Measurements from ENCODE around the gene TRMT2A.
"Not testable (repeated sequence)": the region's sequence is repeated elsewhere in the genome, so short reads cannot be mapped to it uniquely, and the experiment has no call there.

TRMT2A gene

GRCh38 chr22:20079745-20080444 is 37.1 kb downstream of the TRMT2A start, which contains the start of gene DGCR8:
DGCR8 (plus strand) TSS chr22:20080241; CDS start chr22:20085964, 5,723 bp downstream.
- no peaks in the 10 kb centered on the region for H3K27me3 ChIP-seq (ENCODE audit: control insufficient read depth in 5 of 5, insufficient read depth in 4 of 5, low read length in 5 of 5)
- H3K4me1 ChIP-seq (ENCODE audit: control insufficient read depth in 5 of 5, insufficient read depth in 5 of 5, low read length in 5 of 5): peaks cover 13 to 51% (median 38%) of the 10 kb centered on the region in 5 donors
- H3K9ac ChIP-seq (ENCODE audit: low read length in 5 of 5): peak within 1 kb of the TSS in 4 of 5 donors; percentile 83 to 97 (median 86)
- H3K36me3 ChIP-seq (ENCODE audit: control insufficient read depth in 5 of 5, insufficient read depth in 5 of 5, low read length in 5 of 5): no peaks in the 10 kb centered on the region
- no peaks in the 10 kb centered on the region for H3K9me3 ChIP-seq (ENCODE audit: control insufficient read depth in 5 of 5, low read length in 5 of 5)
- H3K4me3 ChIP-seq (ENCODE audit: low read depth in 1 of 5, low read length in 5 of 5): peak within 1 kb of the TSS; percentile 71 to 89 (median 80)
- H3K27ac ChIP-seq (ENCODE audit: low read depth, low read length): peak within 1 kb of the TSS; percentile 70

DNA sequence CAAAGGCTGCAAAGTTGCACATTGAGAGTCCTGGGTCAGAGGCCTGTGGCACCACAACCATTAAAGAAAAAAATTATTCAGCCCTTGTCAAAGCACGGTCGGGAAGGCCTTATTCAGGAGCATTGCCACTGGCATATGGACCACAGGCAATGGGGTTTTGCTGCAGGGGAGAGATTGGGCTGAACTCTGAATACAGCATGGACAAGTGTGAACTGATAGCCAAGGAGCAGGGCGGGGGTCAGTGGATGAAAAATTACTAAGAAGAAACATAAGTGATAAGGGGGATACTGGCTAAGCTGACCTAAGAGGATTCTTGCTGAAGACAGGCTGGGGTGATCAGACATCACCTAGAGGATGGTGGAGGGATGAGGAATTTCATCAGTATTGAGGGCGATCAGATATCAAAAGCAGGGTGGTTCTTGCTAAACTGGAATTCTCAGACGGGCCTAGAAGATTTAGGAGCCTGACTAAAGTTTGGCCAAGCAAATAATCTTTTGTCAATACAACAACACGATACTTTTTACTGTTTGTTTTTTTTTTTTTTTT is 40.3 kb downstream of the TRMT2A start:
- no peaks in the 10 kb centered on the region for H3K36me3 ChIP-seq (ENCODE audit: control insufficient read depth in 5 of 5, insufficient read depth in 5 of 5, low read length in 5 of 5)
- H3K4me1 ChIP-seq (ENCODE audit: control insufficient read depth in 5 of 5, insufficient read depth in 5 of 5, low read length in 5 of 5): peaks cover 7 to 20% (median 13%) of the 10 kb centered on the region in 5 donors
- no peak overlapping the region for H3K27ac ChIP-seq (ENCODE audit: low read depth, low read length)
- no peak overlapping the region for H3K9ac ChIP-seq (ENCODE audit: low read length in 5 of 5)
- H3K9me3 ChIP-seq (ENCODE audit: control insufficient read depth in 5 of 5, low read length in 5 of 5): no peaks in the 10 kb centered on the region
- H3K4me3 ChIP-seq (ENCODE audit: low read depth in 1 of 5, low read length in 5 of 5): no peak overlapping the region
- no peaks in the 10 kb centered on the region for H3K27me3 ChIP-seq (ENCODE audit: control insufficient read depth in 5 of 5, insufficient read depth in 4 of 5, low read length in 5 of 5)

DNA sequence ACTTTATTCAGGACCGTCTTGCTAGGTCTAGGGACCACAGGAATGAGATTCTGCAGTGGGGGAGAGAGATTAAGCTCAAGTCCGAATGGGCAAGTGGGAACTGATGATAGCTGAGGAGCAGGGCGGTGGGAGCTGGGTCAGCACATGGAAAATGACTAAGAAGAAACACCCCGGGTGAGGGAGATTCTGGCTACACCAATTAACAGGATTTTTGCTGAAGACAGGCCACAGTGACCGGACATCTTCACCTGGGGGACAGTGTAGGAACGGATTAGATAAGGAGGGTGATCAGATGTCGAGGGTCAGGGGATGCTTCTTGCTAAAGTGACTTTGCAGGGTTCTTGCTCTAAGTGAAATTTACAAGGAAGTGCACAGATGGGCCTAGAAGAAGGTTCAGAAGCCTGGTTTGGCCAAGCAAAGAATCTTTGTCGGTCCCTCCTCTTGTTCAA is 45.5 kb downstream of the TRMT2A start:
- Histone ChIP-seq H3K9ac (ENCODE audit: low read length in 5 of 5) (no peak overlapping the region), H3K4me1 (ENCODE audit: control insufficient read depth in 5 of 5, insufficient read depth in 5 of 5, low read length in 5 of 5) (no peaks in the 10 kb centered on the region), H3K9me3 (ENCODE audit: control insufficient read depth in 5 of 5, low read length in 5 of 5) (no peaks in the 10 kb centered on the region), H3K36me3 (ENCODE audit: control insufficient read depth in 5 of 5, insufficient read depth in 5 of 5, low read length in 5 of 5) (no peaks in the 10 kb centered on the region), H3K27me3 (ENCODE audit: control insufficient read depth in 5 of 5, insufficient read depth in 4 of 5, low read length in 5 of 5) (no peaks in the 10 kb centered on the region), H3K4me3 (ENCODE audit: low read depth in 1 of 5, low read length in 5 of 5) (no peak overlapping the region), H3K27ac (ENCODE audit: low read depth, low read length) (no peak overlapping the region)

- Histone ChIP-seq H3K4me1 (ENCODE audit: control insufficient read depth in 5 of 5, insufficient read depth in 5 of 5, low read length in 5 of 5) (no peaks in the 10 kb centered on the region), H3K27ac (ENCODE audit: low read depth, low read length) (no peak overlapping the region), H3K4me3 (ENCODE audit: low read depth in 1 of 5, low read length in 5 of 5) (no peak overlapping the region), H3K36me3 (ENCODE audit: control insufficient read depth in 5 of 5, insufficient read depth in 5 of 5, low read length in 5 of 5) (peaks cover 0 to 16% (median 10%) of the 10 kb centered on the region in 5 donors), H3K27me3 (ENCODE audit: control insufficient read depth in 5 of 5, insufficient read depth in 4 of 5, low read length in 5 of 5) (no peaks in the 10 kb centered on the region), H3K9ac (ENCODE audit: low read length in 5 of 5) (no peak overlapping the region), H3K9me3 (ENCODE audit: control insufficient read depth in 5 of 5, low read length in 5 of 5) (no peaks in the 10 kb centered on the region)
Measured at GRCh38 chr22:20069331-20070042, 47.5 kb downstream of the TRMT2A start.

DNA sequence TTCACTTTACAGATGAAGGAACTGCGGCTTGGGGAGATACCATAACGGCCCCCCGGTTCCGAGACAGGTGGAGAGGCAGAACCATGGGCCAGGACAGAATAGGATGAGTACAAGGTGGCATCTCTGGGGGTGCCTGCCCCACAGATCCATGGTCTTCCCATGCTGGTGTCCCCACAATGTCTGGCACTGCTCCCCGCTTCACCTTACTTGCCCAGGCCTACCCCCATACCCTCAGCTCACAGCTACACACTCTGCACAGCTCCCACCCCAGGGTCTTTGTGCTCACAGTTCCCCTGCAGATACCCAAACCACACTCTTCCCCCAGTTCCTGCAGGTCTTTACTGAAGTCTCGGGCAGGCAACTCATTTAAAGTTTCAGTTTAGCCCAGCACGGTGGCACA is 48.4 kb downstream of the TRMT2A start:
- H3K4me3 ChIP-seq (ENCODE audit: low read depth in 1 of 5, low read length in 5 of 5): no peak overlapping the region
- H3K4me1 ChIP-seq (ENCODE audit: control insufficient read depth in 5 of 5, insufficient read depth in 5 of 5, low read length in 5 of 5): no peaks in the 10 kb centered on the region
- no peak overlapping the region for H3K27ac ChIP-seq (ENCODE audit: low read depth, low read length)
- peaks cover 0 to 24% (median 19%) of the 10 kb centered on the region in 5 donors for H3K36me3 ChIP-seq (ENCODE audit: control insufficient read depth in 5 of 5, insufficient read depth in 5 of 5, low read length in 5 of 5)
- H3K9ac ChIP-seq (ENCODE audit: low read length in 5 of 5): no peak overlapping the region
- H3K9me3 ChIP-seq (ENCODE audit: control insufficient read depth in 5 of 5, low read length in 5 of 5): no peaks in the 10 kb centered on the region
- no peaks in the 10 kb centered on the region for H3K27me3 ChIP-seq (ENCODE audit: control insufficient read depth in 5 of 5, insufficient read depth in 4 of 5, low read length in 5 of 5)

GRCh38 chr22:20067384-20067682 is 49.7 kb downstream of the TRMT2A start:
- not testable (repeated sequence) for H3K4me3 ChIP-seq (ENCODE audit: low read depth in 1 of 5, low read length in 5 of 5); H3K27ac ChIP-seq (ENCODE audit: low read depth, low read length); H3K27me3 ChIP-seq (ENCODE audit: control insufficient read depth in 5 of 5, insufficient read depth in 4 of 5, low read length in 5 of 5); H3K9me3 ChIP-seq (ENCODE audit: control insufficient read depth in 5 of 5, low read length in 5 of 5); H3K4me1 ChIP-seq (ENCODE audit: control insufficient read depth in 5 of 5, insufficient read depth in 5 of 5, low read length in 5 of 5); H3K9ac ChIP-seq (ENCODE audit: low read length in 5 of 5)
- H3K36me3 ChIP-seq (ENCODE audit: control insufficient read depth in 5 of 5, insufficient read depth in 5 of 5, low read length in 5 of 5): peaks cover 0 to 37% (median 29%) of the 10 kb centered on the region in 5 donors

- H3K27ac ChIP-seq (ENCODE audit: low read depth, low read length): no peak overlapping the region
- H3K36me3 ChIP-seq (ENCODE audit: control insufficient read depth in 5 of 5, insufficient read depth in 5 of 5, low read length in 5 of 5): peaks cover 0 to 42% (median 33%) of the 10 kb centered on the region in 5 donors
- no peaks in the 10 kb centered on the region for H3K9me3 ChIP-seq (ENCODE audit: control insufficient read depth in 5 of 5, low read length in 5 of 5)
- H3K4me1 ChIP-seq (ENCODE audit: control insufficient read depth in 5 of 5, insufficient read depth in 5 of 5, low read length in 5 of 5): peaks cover 0 to 3% (median 0%) of the 10 kb centered on the region in 5 donors
- no peaks in the 10 kb centered on the region for H3K27me3 ChIP-seq (ENCODE audit: control insufficient read depth in 5 of 5, insufficient read depth in 4 of 5, low read length in 5 of 5)
- no peak overlapping the region for H3K9ac ChIP-seq (ENCODE audit: low read length in 5 of 5)
- no peak overlapping the region for H3K4me3 ChIP-seq (ENCODE audit: low read depth in 1 of 5, low read length in 5 of 5)
Measured at GRCh38 chr22:20066617-20067383, 50.2 kb downstream of the TRMT2A start.

GRCh38 chr22:20065896-20066616 is 51.0 kb downstream of the TRMT2A start:
- Histone ChIP-seq H3K36me3 (ENCODE audit: control insufficient read depth in 5 of 5, insufficient read depth in 5 of 5, low read length in 5 of 5) (peaks cover 0 to 50% (median 41%) of the 10 kb centered on the region in 5 donors), H3K27me3 (ENCODE audit: control insufficient read depth in 5 of 5, insufficient read depth in 4 of 5, low read length in 5 of 5) (no peaks in the 10 kb centered on the region), H3K9ac (ENCODE audit: low read length in 5 of 5) (no peak overlapping the region), H3K27ac (ENCODE audit: low read depth, low read length) (no peak overlapping the region), H3K4me3 (ENCODE audit: low read depth in 1 of 5, low read length in 5 of 5) (no peak overlapping the region), H3K4me1 (ENCODE audit: control insufficient read depth in 5 of 5, insufficient read depth in 5 of 5, low read length in 5 of 5) (peaks cover 0 to 10% (median 3%) of the 10 kb centered on the region in 5 donors), H3K9me3 (ENCODE audit: control insufficient read depth in 5 of 5, low read length in 5 of 5) (no peaks in the 10 kb centered on the region)

DNA sequence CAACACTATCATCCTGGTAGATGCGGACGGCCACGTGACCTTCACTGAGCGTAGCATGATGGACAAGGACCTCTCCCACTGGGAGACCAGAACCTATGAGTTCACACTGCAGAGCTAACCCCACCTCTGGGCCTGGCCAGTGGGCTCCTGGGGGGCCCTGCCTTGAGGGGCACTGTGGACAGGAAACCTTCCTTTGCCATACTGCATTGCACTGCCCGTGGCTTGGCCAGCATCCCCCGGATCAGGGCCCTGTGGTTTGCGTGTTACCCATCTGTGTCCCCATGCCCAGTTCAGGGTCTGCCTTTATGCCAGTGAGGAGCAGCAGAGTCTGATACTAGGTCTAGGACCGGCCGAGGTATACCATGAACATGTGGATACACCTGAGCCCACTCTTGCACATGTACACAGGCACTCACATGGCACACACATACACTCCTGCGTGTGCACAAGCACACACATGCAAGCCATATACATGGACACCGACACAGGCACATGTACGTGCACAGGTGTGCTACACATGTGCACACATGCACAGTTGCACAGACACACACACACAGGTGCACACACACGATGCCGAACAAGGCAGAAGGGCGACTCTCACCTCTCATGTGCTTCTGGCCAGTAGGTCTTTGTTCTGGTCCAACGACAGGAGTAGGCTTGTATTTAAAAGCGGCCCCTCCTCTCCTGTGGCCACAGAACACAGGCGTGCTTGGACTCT is 52.3 kb downstream of the TRMT2A start:
- Histone ChIP-seq H3K9ac (ENCODE audit: low read length in 5 of 5) (no peak overlapping the region), H3K27ac (ENCODE audit: low read depth, low read length) (no peak overlapping the region), H3K36me3 (ENCODE audit: control insufficient read depth in 5 of 5, insufficient read depth in 5 of 5, low read length in 5 of 5) (peaks cover 0 to 58% (median 46%) of the 10 kb centered on the region in 5 donors), H3K4me3 (ENCODE audit: low read depth in 1 of 5, low read length in 5 of 5) (no peak overlapping the region), H3K4me1 (ENCODE audit: control insufficient read depth in 5 of 5, insufficient read depth in 5 of 5, low read length in 5 of 5) (peaks cover 0 to 13% (median 3%) of the 10 kb centered on the region in 5 donors), H3K27me3 (ENCODE audit: control insufficient read depth in 5 of 5, insufficient read depth in 4 of 5, low read length in 5 of 5) (no peaks in the 10 kb centered on the region), H3K9me3 (ENCODE audit: control insufficient read depth in 5 of 5, low read length in 5 of 5) (no peaks in the 10 kb centered on the region)

Measured in subcutaneous abdominal adipose tissue (tissue), 5 donors.